NCI-H446 treated with DMSO at 0.1 percent for 48 hours (cell line): ENCODE data around the gene NPAS2.

ENCODE experiments used
- DNase-seq: peaks from one replicate; lab custom pipeline; 2025; lab: John Stamatoyannopoulos, UW

The NPAS2 gene

GRCh38 chr2:100965596-100965995 lies 145.7 kb downstream of the NPAS2 start:
- DNase-seq = no peak

- no peak for DNase-seq
Measured at GRCh38 chr2:100967716-100968115, 147.8 kb downstream of the NPAS2 start.

GRCh38 chr2:100968146-100969145 lies 148.5 kb downstream of the NPAS2 start:
- no peak for DNase-seq

- DNase-seq = no peak
Measured at GRCh38 chr2:100969998-100970397, 150.1 kb downstream of the NPAS2 start.

GRCh38 chr2:100971221-100971620 lies 151.3 kb downstream of the NPAS2 start:
- no peak for DNase-seq

- DNase-seq = no peak
Measured at GRCh38 chr2:100972452-100972851, 152.5 kb downstream of the NPAS2 start.

GRCh38 chr2:100974712-100975520 lies 155.0 kb downstream of the NPAS2 start:
- no peak for DNase-seq

- DNase-seq = no peak
Measured at GRCh38 chr2:100975521-100975785, 155.5 kb downstream of the NPAS2 start.

- no peak for DNase-seq
Measured at GRCh38 chr2:100976061-100976460, 156.1 kb downstream of the NPAS2 start.

- no peak for DNase-seq
Measured at GRCh38 chr2:100976645-100977391, 156.9 kb downstream of the NPAS2 start.

- DNase-seq = no peak
Measured at GRCh38 chr2:100977511-100977910, 157.6 kb downstream of the NPAS2 start.

GRCh38 chr2:100978582-100979191 lies 158.7 kb downstream of the NPAS2 start:
- DNase-seq = no peak

GRCh38 chr2:100980046-100980445 lies 160.1 kb downstream of the NPAS2 start:
- DNase-seq = no peak

- DNase-seq = no peak
Measured at GRCh38 chr2:100981011-100981410, 161.1 kb downstream of the NPAS2 start.

GRCh38 chr2:100982431-100982861 lies 162.5 kb downstream of the NPAS2 start:
- DNase-seq = no peak

GRCh38 chr2:100983201-100983600 lies 163.3 kb downstream of the NPAS2 start:
- no peak for DNase-seq

GRCh38 chr2:100983684-100984310 lies 163.9 kb downstream of the NPAS2 start:
- DNase-seq = no peak

- DNase-seq = no peak
Measured at GRCh38 chr2:100984892-100985307, 165.0 kb downstream of the NPAS2 start.

GRCh38 chr2:100986157-100986556 lies 166.2 kb downstream of the NPAS2 start:
- DNase-seq = no peak

GRCh38 chr2:100987536-100987935 lies 167.6 kb downstream of the NPAS2 start:
- no peak for DNase-seq

- no peak for DNase-seq
Measured at GRCh38 chr2:100987974-100988373, 168.0 kb downstream of the NPAS2 start.
